ENCODE data around the gene PEX1. TPM values are rescaled to one million over a fixed set of nuclear protein-coding genes. Genes with fewer than 3 reads are reported as not detected.

PEX1 gene
- total and polyA plus RNA-seq, 9 of the 15 experiments (the other 6 are each of a cell fraction or from before 2014, with no cell fraction given): 9.4 to 32.2 (median 19.9) TPM

DNA sequence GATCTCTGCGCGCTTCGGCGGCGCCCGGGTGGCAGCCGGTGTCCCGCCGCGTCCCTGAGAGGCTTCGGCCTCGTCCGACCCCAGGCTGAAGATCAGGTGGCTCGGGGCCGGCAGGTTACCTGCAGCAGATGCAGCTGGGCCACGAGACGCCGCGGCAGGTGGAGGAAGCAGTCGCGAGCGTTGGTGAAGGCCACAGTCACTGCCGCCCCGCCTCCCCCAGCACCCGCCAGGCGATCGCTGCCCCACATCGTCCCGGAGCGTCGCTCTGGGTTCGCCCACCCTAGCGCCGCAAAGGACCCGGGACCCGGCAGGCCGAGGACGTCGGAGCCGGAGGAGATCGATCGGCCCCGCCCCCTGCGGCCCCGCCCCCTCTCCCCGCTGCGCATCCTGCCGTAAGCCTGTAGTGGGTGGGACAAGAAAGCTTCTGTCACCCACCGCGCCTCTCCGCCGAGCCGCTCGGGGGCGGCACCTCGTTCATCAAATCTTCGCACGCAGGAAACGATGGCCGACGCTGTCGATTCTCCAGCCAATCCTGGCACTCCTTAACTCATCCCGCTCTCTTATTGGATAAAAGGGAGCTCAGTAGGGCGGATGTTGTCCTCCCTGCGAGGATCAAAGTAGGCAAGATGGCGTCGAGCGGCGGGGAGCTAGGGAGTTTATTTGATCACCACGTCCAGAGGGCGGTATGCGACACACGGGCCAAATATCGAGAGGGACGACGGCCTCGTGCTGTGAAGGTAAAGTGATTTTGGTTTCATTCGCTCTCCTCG lies at the start of gene PEX1, which contains the start of gene RBM48 (continued):
- TF ChIP-seq, protein P1, sequence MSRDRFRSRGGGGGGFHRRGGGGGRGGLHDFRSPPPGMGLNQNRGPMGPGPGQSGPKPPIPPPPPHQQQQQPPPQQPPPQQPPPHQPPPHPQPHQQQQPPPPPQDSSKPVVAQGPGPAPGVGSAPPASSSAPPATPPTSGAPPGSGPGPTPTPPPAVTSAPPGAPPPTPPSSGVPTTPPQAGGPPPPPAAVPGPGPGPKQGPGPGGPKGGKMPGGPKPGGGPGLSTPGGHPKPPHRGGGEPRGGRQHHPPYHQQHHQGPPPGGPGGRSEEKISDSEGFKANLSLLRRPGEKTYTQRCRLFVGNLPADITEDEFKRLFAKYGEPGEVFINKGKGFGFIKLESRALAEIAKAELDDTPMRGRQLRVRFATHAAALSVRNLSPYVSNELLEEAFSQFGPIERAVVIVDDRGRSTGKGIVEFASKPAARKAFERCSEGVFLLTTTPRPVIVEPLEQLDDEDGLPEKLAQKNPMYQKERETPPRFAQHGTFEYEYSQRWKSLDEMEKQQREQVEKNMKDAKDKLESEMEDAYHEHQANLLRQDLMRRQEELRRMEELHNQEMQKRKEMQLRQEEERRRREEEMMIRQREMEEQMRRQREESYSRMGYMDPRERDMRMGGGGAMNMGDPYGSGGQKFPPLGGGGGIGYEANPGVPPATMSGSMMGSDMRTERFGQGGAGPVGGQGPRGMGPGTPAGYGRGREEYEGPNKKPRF (IDR thresholded peaks at IDR 0.05; ENCODE audit: low read depth, low read length): no peak
- TF ChIP-seq, protein P2, sequence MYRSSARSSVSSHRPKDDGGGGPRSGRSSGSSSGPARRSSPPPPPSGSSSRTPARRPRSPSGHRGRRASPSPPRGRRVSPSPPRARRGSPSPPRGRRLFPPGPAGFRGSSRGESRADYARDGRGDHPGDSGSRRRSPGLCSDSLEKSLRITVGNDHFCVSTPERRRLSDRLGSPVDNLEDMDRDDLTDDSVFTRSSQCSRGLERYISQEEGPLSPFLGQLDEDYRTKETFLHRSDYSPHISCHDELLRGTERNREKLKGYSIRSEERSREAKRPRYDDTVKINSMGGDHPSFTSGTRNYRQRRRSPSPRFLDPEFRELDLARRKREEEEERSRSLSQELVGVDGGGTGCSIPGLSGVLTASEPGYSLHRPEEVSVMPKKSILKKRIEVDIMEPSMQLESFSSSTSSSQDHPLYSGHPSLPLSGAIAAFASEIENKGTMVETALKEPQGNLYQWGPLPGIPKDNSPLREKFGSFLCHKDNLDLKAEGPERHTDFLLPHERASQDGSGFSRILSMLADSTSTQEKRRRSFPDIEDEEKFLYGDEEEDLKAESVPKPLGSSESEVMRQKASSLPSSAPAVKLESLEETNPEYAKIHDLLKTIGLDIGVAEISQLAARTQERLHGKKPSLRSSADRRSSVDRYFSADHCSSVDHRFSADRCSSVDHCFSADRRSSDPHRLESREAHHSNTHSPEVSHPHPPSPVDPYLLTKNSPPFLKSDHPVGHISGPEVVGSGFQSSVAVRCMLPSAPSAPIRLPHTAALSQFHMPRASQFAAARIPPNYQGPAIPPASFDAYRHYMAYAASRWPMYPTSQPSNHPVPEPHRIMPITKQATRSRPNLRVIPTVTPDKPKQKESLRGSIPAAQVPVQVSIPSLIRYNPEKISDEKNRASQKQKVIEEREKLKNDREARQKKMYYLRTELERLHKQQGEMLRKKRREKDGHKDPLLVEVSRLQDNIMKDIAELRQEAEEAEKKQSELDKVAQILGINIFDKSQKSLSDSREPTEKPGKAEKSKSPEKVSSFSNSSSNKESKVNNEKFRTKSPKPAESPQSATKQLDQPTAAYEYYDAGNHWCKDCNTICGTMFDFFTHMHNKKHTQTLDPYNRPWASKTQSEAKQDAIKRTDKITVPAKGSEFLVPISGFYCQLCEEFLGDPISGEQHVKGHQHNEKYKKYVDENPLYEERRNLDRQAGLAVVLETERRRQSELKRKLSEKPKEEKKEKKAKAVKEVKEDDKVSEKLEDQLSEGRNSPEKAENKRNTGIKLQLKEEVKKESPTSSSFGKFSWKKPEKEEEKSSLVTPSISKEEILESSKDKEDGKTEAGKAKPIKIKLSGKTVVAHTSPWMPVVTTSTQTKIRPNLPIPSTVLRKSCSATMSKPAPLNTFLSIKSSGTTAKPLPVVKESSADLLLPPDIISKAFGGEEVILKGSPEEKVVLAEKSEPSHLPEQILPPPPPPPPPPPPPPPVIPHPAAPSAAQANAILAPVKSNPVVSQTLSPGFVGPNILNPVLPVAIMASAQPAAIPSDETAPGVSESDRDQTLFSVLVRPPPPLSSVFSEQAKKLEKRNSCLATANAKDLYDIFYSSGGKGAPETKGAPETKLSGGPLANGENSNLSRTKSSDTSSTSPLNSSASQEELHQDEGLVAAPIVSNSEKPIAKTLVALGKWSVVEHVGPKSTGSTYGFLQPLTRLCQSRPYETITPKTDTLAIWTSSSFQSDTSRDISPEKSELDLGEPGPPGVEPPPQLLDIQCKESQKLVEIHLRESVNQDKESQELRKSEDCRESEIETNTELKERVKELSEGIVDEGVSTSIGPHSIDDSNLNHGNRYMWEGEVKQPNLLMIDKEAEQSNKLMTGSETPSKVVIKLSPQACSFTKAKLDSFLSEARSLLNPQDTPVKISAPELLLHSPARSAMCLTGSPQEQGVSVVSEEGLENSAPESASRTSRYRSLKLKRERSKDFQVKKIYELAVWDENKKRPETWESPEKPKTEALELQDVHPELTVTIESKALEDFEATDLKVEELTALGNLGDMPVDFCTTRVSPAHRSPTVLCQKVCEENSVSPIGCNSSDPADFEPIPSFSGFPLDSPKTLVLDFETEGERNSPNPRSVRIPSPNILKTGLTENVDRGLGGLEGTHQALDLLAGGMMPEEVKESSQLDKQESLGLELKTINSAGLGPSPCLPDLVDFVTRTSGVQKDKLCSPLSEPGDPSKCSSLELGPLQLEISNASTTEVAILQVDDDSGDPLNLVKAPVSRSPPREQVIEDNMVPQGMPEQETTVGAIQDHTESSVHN (IDR thresholded peaks at IDR 0.05; ENCODE audit: borderline replicate concordance in 1 of 2, low read depth in 1 of 2): peak in 1 of 2 experiments; percentile 84; a peak in 2 of 4 replicates
- TF ChIP-seq, protein P3, sequence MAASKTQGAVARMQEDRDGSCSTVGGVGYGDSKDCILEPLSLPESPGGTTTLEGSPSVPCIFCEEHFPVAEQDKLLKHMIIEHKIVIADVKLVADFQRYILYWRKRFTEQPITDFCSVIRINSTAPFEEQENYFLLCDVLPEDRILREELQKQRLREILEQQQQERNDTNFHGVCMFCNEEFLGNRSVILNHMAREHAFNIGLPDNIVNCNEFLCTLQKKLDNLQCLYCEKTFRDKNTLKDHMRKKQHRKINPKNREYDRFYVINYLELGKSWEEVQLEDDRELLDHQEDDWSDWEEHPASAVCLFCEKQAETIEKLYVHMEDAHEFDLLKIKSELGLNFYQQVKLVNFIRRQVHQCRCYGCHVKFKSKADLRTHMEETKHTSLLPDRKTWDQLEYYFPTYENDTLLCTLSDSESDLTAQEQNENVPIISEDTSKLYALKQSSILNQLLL (CRISPR knock-in tag; IDR thresholded peaks at IDR 0.05; ENCODE audit: borderline replicate concordance): no peak
- peak; percentile 96 for TF ChIP-seq POLR2A (conservative IDR thresholded peaks at IDR 0.05)
- TF ChIP-seq, protein P4, sequence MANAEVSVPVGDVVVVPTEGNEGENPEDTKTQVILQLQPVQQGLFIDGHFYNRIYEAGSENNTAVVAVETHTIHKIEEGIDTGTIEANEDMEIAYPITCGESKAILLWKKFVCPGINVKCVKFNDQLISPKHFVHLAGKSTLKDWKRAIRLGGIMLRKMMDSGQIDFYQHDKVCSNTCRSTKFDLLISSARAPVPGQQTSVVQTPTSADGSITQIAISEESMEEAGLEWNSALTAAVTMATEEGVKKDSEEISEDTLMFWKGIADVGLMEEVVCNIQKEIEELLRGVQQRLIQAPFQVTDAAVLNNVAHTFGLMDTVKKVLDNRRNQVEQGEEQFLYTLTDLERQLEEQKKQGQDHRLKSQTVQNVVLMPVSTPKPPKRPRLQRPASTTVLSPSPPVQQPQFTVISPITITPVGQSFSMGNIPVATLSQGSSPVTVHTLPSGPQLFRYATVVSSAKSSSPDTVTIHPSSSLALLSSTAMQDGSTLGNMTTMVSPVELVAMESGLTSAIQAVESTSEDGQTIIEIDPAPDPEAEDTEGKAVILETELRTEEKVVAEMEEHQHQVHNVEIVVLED (CRISPR knock-in tag; IDR thresholded peaks at IDR 0.05): peak; percentile 91
- no peak for TF ChIP-seq MAFG (tag; conservative IDR thresholded peaks at IDR 0.05)
- TF ChIP-seq XRCC3 (IDR thresholded peaks at IDR 0.05): no peak
- TF ChIP-seq SMARCA5 (IDR thresholded peaks at IDR 0.05): 0 out of 2 replicates have a peak, but pooled peaks have one; percentile 14
- peak; percentile 91; the same call in 1 of the 2 replicates for TF ChIP-seq PHF8 (IDR thresholded peaks at IDR 0.05; ENCODE audit: borderline replicate concordance, low read length)

Measured in K562 (cell line).